ENCODE measurements around the gene ZNRD2.
"Not testable (repeated sequence)": the region's sequence is repeated elsewhere in the genome, so short reads cannot be mapped to it uniquely, and the experiment has no call there.

- not testable (repeated sequence) for TF ChIP-seq CTCF (IDR thresholded peaks at IDR 0.05; ENCODE audit: insufficient read depth, low read depth, low read length); EZH2 (IDR thresholded peaks at IDR 0.05; ENCODE audit: insufficient read depth, low read length)
Measured at GRCh38 chr11:65522718-65523630, 47.3 kb upstream of the ZNRD2 start.

All from astrocyte (in vitro differentiated cells and primary cell).